Hepatocyte (in vitro differentiated cells): ENCODE measurements around the gene SORCS2. TPM values are rescaled to one million over a fixed set of nuclear protein-coding genes. Genes with fewer than 3 reads are reported as not detected.

Source experiments
- DNase-seq: peaks from one replicate; pipeline ENCODE4 v3.0.0-alpha.2; 2016; ENCODE audit warnings: low spot score
- H2AFZ ChIP-seq: fragments of 200-600 bp; sonication (generic); 2 replicates; pipeline ENCODE4 v1.6.0; 2016; ENCODE audit warnings: antibody characterized with exemption, mild to moderate bottlenecking
- H3K27ac ChIP-seq: fragments of 200-600 bp; sonication (generic); 2 replicates; pipeline ENCODE4 v1.5.1; 2016; ENCODE audit warnings: mild to moderate bottlenecking
- H3K27me3 ChIP-seq: fragments of 200-600 bp; sonication (generic); 2 replicates; pipeline ENCODE4 v1.6.1; 2016
- H3K36me3 ChIP-seq: fragments of 200-600 bp; sonication (generic); replicated peaks from 2 replicates; pipeline ENCODE4 v1.5.1; 2016; ENCODE audit warnings: low read depth; ENCODE audit not compliant: insufficient read depth
- H3K4me1 ChIP-seq: fragments of 200-600 bp; sonication (generic); 2 replicates; pipeline ENCODE4 v1.5.1; 2016; ENCODE audit warnings: mild to moderate bottlenecking, moderate library complexity; ENCODE audit not compliant: insufficient read depth
- H3K4me2 ChIP-seq: fragments of 200-600 bp; sonication (generic); 2 replicates; pipeline ENCODE4 v1.6.0; 2016
- H3K4me3 ChIP-seq: fragments of 200-600 bp; sonication (generic); 2 replicates; pipeline ENCODE4 v1.5.1; 2016; ENCODE audit warnings: mild to moderate bottlenecking
- H3K79me2 ChIP-seq: fragments of 200-600 bp; sonication (generic); 2 replicates; pipeline ENCODE4 v1.6.0; 2017; ENCODE audit warnings: mild to moderate bottlenecking
- H3K9me2 ChIP-seq: fragments of 200-600 bp; sonication (generic); replicated peaks from 2 replicates; pipeline ENCODE4 v1.6.0; 2017; ENCODE audit warnings: mild to moderate bottlenecking; ENCODE audit not compliant: insufficient read depth
- H3K9me3 ChIP-seq: fragments of 200-600 bp; sonication (generic); 2 replicates; pipeline ENCODE4 v1.5.1; 2016; ENCODE audit warnings: low read depth, mild to moderate bottlenecking
- H4K20me1 ChIP-seq: fragments of 200-600 bp; sonication (generic); 2 replicates; pipeline ENCODE4 v1.6.0; 2016; ENCODE audit warnings: mild to moderate bottlenecking; ENCODE audit not compliant: insufficient read depth, poor library complexity, severe bottlenecking
- EZH2 ChIP-seq: fragments of 200-600 bp; sonication (generic); IDR thresholded peaks from 2 replicates; pipeline ENCODE4 v1.6.1; 2016; ENCODE audit warnings: antibody characterized with exemption, mild to moderate bottlenecking, borderline replicate concordance
- EZH2phosphoT487 ChIP-seq: fragments of 200-600 bp; sonication (generic); IDR thresholded peaks from one replicate; pipeline ENCODE4 v1.6.1; 2018; ENCODE audit warnings: antibody characterized with exemption, mild to moderate bottlenecking, low read depth, moderate library complexity; ENCODE audit not compliant: unreplicated experiment, severe bottlenecking
- WGBS: methylation state at CpG from one replicate; pipeline ENCODE4 v1.1.6; 2016; ENCODE audit warnings: low lambda C conversion rate; ENCODE audit errors: missing lambda C conversion rate; 5-methylcytosine and 5-hydroxymethylcytosine counted together
- polyA plus RNA-seq: library from polyadenylated mRNA; unstranded; fragments of >200 nt; fragmentation: Nextera tagmentation; extraction: Ambion mirVana; gene quantifications from 2 replicates; pipeline ENCODE4 v1.2.1, GENCODE V29; 2016
- total RNA-seq: library from RNA; depleted of rRNA; stranded (reverse); fragments of >200 nt; gene quantifications from 2 replicates; pipeline ENCODE4 v1.2.3, GENCODE V29; 2014
- TF ChIP-seq, protein P1 (sequence below): fragments of 200-600 bp; sonication (generic); IDR thresholded peaks from 2 replicates; pipeline ENCODE4 v1.5.1; 2016; ENCODE audit warnings: antibody characterized with exemption, mild to moderate bottlenecking; ENCODE audit not compliant: poor library complexity

The SORCS2 gene
- total and polyA plus RNA-seq, 2 experiments from 2014 or later: 1.6 to 4.8 TPM

DNA sequence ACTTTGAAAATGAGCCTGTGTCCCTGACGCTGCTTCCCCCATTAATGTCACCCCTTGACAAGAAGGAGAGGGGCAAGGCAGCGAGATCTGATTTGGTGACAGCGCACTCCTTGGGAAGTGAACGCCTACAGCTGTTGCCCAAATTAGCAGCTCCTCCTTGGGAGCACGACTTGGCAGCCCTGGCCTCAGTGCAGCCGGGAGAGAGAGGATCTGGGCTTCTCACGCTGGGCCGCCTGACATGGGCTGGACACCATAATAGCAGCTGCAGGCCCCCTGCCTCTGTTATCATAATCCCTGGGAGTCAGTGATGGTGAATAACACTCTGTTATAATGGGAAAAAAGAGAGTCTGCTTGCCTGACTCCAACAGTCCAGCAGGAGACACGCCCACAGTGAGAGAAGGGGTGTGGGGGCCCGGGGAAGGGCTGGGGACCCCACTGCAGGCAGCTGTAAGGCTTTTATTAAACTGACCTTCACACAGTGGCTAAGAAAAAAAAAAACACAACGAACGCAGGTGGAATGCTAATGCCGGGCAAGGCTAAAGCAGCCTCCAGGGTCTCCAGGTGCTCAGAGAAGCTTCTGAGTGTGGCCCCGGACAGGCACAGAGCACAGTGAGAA, 169.1 kb downstream of the SORCS2 start:
- 64% methylated on average over 14 of the region's 14 CpGs for WGBS
- no peak overlapping the region for H3K27ac ChIP-seq
- H2AFZ ChIP-seq: no peak overlapping the region
- H3K4me2 ChIP-seq: no peak overlapping the region
- no peaks in the 10 kb centered on the region for H3K27me3 ChIP-seq
- H3K9me3 ChIP-seq: no peaks in the 10 kb centered on the region
- H4K20me1 ChIP-seq: no peaks in the 10 kb centered on the region
- no peak overlapping the region for H3K4me3 ChIP-seq
- H3K79me2 ChIP-seq: no peaks in the 10 kb centered on the region
- no peaks in the 10 kb centered on the region for H3K9me2 ChIP-seq
- no peak for TF ChIP-seq EZH2
- TF ChIP-seq, protein P1, sequence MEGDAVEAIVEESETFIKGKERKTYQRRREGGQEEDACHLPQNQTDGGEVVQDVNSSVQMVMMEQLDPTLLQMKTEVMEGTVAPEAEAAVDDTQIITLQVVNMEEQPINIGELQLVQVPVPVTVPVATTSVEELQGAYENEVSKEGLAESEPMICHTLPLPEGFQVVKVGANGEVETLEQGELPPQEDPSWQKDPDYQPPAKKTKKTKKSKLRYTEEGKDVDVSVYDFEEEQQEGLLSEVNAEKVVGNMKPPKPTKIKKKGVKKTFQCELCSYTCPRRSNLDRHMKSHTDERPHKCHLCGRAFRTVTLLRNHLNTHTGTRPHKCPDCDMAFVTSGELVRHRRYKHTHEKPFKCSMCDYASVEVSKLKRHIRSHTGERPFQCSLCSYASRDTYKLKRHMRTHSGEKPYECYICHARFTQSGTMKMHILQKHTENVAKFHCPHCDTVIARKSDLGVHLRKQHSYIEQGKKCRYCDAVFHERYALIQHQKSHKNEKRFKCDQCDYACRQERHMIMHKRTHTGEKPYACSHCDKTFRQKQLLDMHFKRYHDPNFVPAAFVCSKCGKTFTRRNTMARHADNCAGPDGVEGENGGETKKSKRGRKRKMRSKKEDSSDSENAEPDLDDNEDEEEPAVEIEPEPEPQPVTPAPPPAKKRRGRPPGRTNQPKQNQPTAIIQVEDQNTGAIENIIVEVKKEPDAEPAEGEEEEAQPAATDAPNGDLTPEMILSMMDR: no peak
- no peak for TF ChIP-seq EZH2phosphoT487
- H3K36me3 ChIP-seq: no peaks in the 10 kb centered on the region
- peak; percentile 26 for DNase-seq
- no peaks in the 10 kb centered on the region for H3K4me1 ChIP-seq

DNA sequence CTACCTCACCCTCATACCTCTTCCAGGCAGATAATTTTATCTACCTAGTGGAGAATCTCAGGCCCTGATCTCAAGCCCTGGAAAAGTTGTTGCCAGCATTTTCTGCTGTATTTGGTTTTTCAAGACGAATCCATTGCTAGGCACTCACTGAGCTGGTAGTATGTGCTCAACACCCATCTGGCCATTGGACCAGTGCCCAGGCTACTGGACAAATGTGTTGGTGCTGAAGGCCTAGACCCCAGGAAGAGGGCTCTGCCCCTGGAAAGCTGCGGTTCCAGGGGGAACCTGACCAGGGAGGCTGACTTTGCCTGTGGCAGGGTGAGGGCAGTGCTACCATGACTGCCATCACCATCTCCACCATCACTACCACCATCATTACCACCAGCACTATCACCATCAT, 170.0 kb downstream of the SORCS2 start:
- WGBS: 95% methylated on average over 2 of the region's 2 CpGs
- no peaks in the 10 kb centered on the region for H4K20me1 ChIP-seq
- H2AFZ ChIP-seq: no peak overlapping the region
- H3K4me2 ChIP-seq: no peak overlapping the region
- H3K79me2 ChIP-seq: no peaks in the 10 kb centered on the region
- no peak for DNase-seq
- H3K27me3 ChIP-seq: no peaks in the 10 kb centered on the region
- no peaks in the 10 kb centered on the region for H3K4me1 ChIP-seq
- H3K36me3 ChIP-seq: no peaks in the 10 kb centered on the region
- TF ChIP-seq, protein P1: no peak
- TF ChIP-seq EZH2 (no peak), EZH2phosphoT487 (no peak)
- H3K4me3 ChIP-seq: no peak overlapping the region
- no peak overlapping the region for H3K27ac ChIP-seq
- no peaks in the 10 kb centered on the region for H3K9me3 ChIP-seq
- no peaks in the 10 kb centered on the region for H3K9me2 ChIP-seq

DNA sequence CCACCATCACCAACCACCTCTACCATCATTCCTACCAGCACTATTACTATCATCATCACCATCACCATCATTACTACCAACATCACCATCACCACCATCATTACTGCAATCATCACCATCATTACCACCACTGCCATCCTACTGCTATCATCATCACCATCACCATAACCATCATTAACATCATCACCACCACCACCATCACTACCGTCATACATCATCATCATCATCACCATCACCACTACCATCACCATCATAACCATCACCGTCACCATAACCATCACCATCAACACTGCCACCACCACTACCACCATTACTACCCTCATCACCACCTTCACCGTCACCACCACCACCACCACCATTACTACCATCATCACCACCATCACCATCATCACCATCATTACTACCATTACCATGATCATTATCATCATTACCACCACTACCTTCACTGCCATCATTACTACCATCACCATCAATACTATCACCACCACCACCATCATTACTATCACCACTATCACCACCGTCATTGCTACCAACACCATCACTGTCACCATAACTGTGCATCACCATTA, 170.6 kb downstream of the SORCS2 start:
- no peak overlapping the region for H3K4me3 ChIP-seq
- TF ChIP-seq, protein P1: no peak
- TF ChIP-seq EZH2phosphoT487 (no peak), EZH2 (no peak)
- H3K36me3 ChIP-seq: no peaks in the 10 kb centered on the region
- no peak overlapping the region for H3K4me2 ChIP-seq
- no peaks in the 10 kb centered on the region for H3K9me3 ChIP-seq
- no peaks in the 10 kb centered on the region for H4K20me1 ChIP-seq
- no peak overlapping the region for H3K27ac ChIP-seq
- no peak for DNase-seq
- no peak overlapping the region for H2AFZ ChIP-seq
- no peaks in the 10 kb centered on the region for H3K79me2 ChIP-seq
- no peaks in the 10 kb centered on the region for H3K4me1 ChIP-seq
- no peaks in the 10 kb centered on the region for H3K9me2 ChIP-seq
- 98% methylated on average over 4 of the region's 4 CpGs for WGBS
- no peaks in the 10 kb centered on the region for H3K27me3 ChIP-seq
